Kidney capillary endothelial cell (primary cell): ENCODE measurements around the gene MORN5.

Experiments
- DNase-seq: peaks from one replicate; pipeline ENCODE4 v3.0.0-alpha.2; 2018; ENCODE audit warnings: low spot score

The MORN5 gene

GRCh38 chr9:122143876-122144405 is 15.8 kb upstream of the MORN5 start:
- DNase-seq: peak; percentile 16

GRCh38 chr9:122144836-122145591 is 14.7 kb upstream of the MORN5 start:
- DNase-seq: peak; percentile 63

GRCh38 chr9:122145592-122145863 is 14.2 kb upstream of the MORN5 start:
- DNase-seq: no peak

- DNase-seq: no peak
Measured at GRCh38 chr9:122151267-122151828, 8.4 kb upstream of the MORN5 start.

- no peak for DNase-seq
Measured at GRCh38 chr9:122155796-122156195, 3.9 kb upstream of the MORN5 start.

- peak; percentile 47 for DNase-seq
Measured at GRCh38 chr9:122158202-122158601, 1.5 kb upstream of the MORN5 start.

GRCh38 chr9:122159925-122160246 is 178 bp downstream of the MORN5 start:
- no peak for DNase-seq

- DNase-seq: no peak
Measured at GRCh38 chr9:122162415-122162814, 2.7 kb downstream of the MORN5 start.

GRCh38 chr9:122164286-122164685 is 4.6 kb downstream of the MORN5 start:
- no peak for DNase-seq

- DNase-seq: peak; percentile 94
Measured at GRCh38 chr9:122168356-122168755, 8.6 kb downstream of the MORN5 start.

- DNase-seq: no peak
Measured at GRCh38 chr9:122172131-122172530, 12.4 kb downstream of the MORN5 start.

- DNase-seq: no peak
Measured at GRCh38 chr9:122173670-122174069, 14.0 kb downstream of the MORN5 start.

- DNase-seq: no peak
Measured at GRCh38 chr9:122176916-122177315, 17.2 kb downstream of the MORN5 start.

GRCh38 chr9:122179054-122179689 is 19.5 kb downstream of the MORN5 start:
- DNase-seq: no peak

GRCh38 chr9:122179690-122180074 is 20.0 kb downstream of the MORN5 start:
- DNase-seq: peak; percentile 69

GRCh38 chr9:122180633-122181032 is 20.9 kb downstream of the MORN5 start:
- DNase-seq: no peak

- DNase-seq: no peak
Measured at GRCh38 chr9:122183501-122183900, 23.8 kb downstream of the MORN5 start.

GRCh38 chr9:122184551-122184950 is 24.8 kb downstream of the MORN5 start:
- DNase-seq: no peak

GRCh38 chr9:122186301-122186700 is 26.6 kb downstream of the MORN5 start:
- DNase-seq: no peak

GRCh38 chr9:122186777-122187470 is 27.2 kb downstream of the MORN5 start:
- no peak for DNase-seq

GRCh38 chr9:122188369-122188768 is 28.7 kb downstream of the MORN5 start:
- no peak for DNase-seq

- DNase-seq: peak; percentile 73
Measured at GRCh38 chr9:122190597-122191381, 31.1 kb downstream of the MORN5 start.
